Stimulated activated CD8-positive, alpha-beta memory T cell treated with anti-CD3 and anti-CD28 coated beads, Interleukin-12 subunit alpha, Interleukin-12 subunit beta, amount 100 ng/mL, for 24 hours (primary cell): Measurements from ENCODE around the gene FCRL1.

Source experiments
- DNase-seq: peaks from one replicate; pipeline ENCODE4 v3.0.0-alpha.2; 2020; ENCODE audit errors: extremely low read depth

FCRL1 gene

GRCh38 chr1:157819896-157820295 lies at the start of gene FCRL1:
Gene FCRL1, minus strand, starts transcription at chr1:157820120. Its CDS starts 83 bp downstream, at chr1:157820037.
- no peak for DNase-seq

- DNase-seq = no peak
Observed at GRCh38 chr1:157868654-157869053, 48.7 kb upstream of the FCRL1 start.

GRCh38 chr1:157862114-157863070 lies 42.5 kb upstream of the FCRL1 start:
- DNase-seq = no peak

- DNase-seq = no peak
Observed at GRCh38 chr1:157856538-157856937, 36.6 kb upstream of the FCRL1 start.

GRCh38 chr1:157852476-157852875 lies 32.6 kb upstream of the FCRL1 start:
- DNase-seq = no peak

- DNase-seq = no peak
Observed at GRCh38 chr1:157849229-157849875, 29.4 kb upstream of the FCRL1 start.

- no peak for DNase-seq
Observed at GRCh38 chr1:157844089-157844830, 24.3 kb upstream of the FCRL1 start.

GRCh38 chr1:157842939-157843338 lies 23.0 kb upstream of the FCRL1 start:
- no peak for DNase-seq

GRCh38 chr1:157841708-157842107 lies 21.8 kb upstream of the FCRL1 start, which contains the start of gene CD5L:
Gene CD5L, minus strand, starts transcription at chr1:157841808. Its CDS starts 107 bp downstream, at chr1:157841701.
- DNase-seq = no peak

- no peak for DNase-seq
Observed at GRCh38 chr1:157838966-157839365, 19.0 kb upstream of the FCRL1 start.

GRCh38 chr1:157834430-157834829 lies 14.5 kb upstream of the FCRL1 start:
- no peak for DNase-seq

- no peak for DNase-seq
Observed at GRCh38 chr1:157833145-157833544, 13.2 kb upstream of the FCRL1 start.

GRCh38 chr1:157831968-157832626 lies 12.2 kb upstream of the FCRL1 start:
- no peak for DNase-seq

- no peak for DNase-seq
Observed at GRCh38 chr1:157830887-157831286, 11.0 kb upstream of the FCRL1 start.

GRCh38 chr1:157829711-157830110 lies 9.8 kb upstream of the FCRL1 start:
- DNase-seq = no peak

GRCh38 chr1:157829210-157829609 lies 9.3 kb upstream of the FCRL1 start:
- DNase-seq = no peak

- no peak for DNase-seq
Observed at GRCh38 chr1:157820299-157820698, 379 bp upstream of the FCRL1 start.

GRCh38 chr1:157819215-157819614 lies 705 bp downstream of the FCRL1 start:
- no peak for DNase-seq

GRCh38 chr1:157813269-157813668 lies 6.7 kb downstream of the FCRL1 start:
- no peak for DNase-seq

GRCh38 chr1:157806431-157807149 lies 13.3 kb downstream of the FCRL1 start:
- DNase-seq = no peak

- no peak for DNase-seq
Observed at GRCh38 chr1:157803851-157804250, 16.1 kb downstream of the FCRL1 start.
